Stimulated activated naive CD4-positive, alpha-beta T cell treated with Interleukin-2 at 50 U/mL for 16 hours (primary cell): ENCODE data around the gene THY1.
"Not testable (repeated sequence)": the region's sequence is repeated elsewhere in the genome, so short reads cannot be mapped to it uniquely, and the experiment has no call there.

Source experiments
- DNase-seq: peaks from one replicate; lab custom pipeline; 2025; lab: John Stamatoyannopoulos, UW

THY1 gene

DNA sequence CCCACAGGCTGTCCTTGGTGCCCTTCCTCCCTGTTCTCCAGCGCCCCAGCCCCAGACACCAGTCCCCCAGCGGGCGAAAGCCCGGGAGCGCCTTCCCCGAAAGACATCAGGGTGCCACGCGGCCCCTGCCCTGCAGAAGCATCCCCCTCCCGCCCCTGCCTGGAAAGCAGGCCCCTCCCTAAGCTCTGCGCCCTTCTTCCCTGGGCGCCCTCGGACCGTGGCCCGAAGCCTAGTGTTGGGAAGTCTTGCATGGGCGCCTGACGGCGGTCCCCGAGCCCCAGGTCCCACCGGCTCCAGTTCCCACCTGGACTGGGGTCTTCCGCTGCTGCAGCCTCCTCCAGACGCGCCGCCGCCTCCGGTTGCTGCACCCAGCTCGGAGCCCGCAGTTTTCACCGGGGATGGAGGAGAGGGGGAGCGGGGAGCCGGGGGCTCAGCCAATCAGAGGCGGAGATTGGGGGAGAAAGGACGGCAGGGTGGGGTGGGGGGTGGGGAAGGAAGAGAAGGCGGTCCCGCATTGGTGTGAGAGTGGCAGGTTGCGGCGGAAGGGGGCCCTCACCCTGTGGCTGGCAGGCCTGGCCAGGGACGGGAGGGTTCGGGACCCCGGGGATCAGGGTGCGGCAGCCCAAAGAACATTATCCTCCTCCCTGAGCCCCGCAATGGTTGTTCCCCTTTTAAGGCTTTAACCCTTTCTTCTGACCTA, at the start of gene THY1:
Gene THY1 (minus strand): TSS at position 364 of the 700 bp plus-strand sequence. CDS start 2,267 bp downstream, outside the sequence.
- no peak for DNase-seq

DNA sequence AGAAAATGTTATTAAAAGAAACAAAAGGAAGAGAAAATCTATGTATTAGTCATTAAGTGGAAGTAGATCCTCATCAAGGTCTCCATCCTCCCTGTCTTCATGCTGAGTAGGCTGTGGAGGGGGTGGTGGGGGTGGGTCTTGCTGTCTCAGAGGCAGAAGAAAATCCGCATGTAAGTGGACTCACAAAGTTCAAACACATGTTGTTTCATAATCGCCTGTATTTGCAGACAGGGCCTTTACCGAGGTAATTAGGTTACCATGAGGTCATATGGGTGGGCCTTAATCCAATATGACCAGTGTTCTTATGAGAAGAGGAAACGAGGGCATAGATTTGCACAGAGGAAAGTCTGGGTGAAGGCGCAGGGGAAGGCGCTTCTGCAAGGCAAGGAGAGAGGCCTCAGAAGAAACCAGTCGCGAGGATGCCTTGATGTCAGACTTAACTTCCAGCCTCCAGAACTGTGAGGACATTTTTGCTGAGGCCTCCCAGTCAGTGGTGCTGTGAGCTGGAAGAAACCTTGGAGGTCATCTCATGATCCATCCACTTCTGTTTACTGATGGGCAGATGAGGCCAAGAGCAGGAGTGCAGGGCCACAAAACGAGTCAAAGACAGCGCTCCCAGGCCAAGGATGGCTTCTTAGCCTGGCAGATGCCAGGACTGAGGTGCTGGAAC, 49.3 kb upstream of the THY1 start:
- no peak for DNase-seq

DNA sequence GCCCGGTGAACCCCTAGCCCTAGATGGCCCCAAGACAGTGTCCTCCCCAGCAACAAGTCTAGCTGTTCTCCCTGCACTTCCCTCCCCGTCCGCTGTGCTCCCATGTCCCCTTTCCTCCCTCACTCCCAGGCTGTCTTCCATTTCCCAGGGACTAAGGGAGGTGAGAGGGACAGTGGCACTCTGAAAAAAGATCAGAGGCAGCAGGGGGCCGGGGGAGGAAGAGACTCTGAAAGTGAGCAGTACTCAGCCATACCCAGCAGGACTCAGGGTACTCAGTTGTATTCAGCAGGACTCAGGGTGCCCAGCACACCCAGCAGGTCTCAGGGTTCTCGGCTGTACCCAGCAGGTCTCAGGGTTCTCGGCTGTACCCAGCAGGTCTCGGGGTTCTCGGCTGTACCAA, 48.4 kb upstream of the THY1 start:
- no peak for DNase-seq

DNA sequence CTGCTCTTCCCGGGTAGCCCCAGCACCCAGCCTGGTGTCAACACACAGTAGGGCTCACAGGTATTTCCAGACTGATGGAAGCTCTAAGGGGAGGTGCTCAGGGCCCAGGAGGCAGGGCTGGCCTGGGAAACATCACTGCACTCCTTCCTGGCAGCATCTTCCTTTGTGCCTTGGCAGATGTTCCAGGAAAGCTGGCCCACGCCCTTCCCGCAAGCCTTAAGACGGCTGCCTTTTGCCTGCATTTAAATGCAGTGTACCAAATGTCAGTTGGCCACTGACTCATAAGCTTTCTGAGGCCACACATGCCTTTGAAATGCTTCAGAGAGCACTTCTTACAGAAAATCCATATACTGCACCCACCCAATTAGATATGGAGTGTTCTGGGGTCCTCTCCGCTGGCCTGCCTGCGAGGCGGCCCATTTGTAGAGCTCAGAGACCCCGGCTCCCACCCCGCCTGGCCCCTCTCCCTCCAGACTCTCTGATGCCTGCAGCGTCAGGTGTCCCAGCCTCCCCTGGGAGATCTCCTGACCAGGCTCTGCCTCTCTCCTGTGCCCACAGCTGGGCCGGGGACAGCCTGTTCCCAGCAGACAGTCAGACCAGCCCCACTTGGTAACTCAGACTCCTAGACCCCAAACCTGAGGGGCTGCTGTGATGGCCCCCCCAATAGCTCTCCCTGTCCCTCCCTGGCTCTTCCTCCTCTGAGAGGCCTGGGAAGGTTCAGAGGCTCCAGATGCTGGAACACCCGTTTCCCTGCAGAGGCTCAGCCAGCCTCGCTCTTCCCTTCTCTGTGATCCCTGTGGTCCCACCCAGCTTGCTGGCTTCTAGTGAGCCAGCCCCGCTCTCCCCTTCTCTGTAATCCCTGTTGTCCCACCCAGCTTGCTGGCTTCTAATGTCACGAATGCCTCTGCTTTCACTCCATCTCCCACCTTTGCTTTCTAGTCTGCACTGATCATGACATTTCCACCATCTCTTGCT, 47.6 kb upstream of the THY1 start:
- no peak for DNase-seq

DNA sequence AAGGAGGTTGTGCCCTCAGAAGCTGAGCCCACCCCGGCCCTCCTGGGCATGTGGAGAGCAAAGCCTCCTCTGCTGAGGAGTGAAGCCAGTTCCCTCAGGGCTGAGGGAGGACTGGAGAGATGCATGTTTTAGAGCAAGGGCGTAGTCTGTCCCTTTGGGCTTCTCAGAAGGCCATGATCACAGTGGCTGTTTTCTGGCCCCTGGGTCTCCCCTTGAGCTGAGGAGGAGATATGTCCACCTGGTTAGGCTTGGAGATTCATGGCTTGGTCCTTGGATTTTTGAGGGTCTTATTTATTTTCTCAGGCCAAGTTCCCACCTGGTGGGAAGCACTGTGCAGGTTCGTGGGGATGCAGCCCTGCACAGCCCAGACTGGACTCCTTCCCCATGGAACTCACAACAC, 46.5 kb upstream of the THY1 start:
- DNase-seq: no peak

DNA sequence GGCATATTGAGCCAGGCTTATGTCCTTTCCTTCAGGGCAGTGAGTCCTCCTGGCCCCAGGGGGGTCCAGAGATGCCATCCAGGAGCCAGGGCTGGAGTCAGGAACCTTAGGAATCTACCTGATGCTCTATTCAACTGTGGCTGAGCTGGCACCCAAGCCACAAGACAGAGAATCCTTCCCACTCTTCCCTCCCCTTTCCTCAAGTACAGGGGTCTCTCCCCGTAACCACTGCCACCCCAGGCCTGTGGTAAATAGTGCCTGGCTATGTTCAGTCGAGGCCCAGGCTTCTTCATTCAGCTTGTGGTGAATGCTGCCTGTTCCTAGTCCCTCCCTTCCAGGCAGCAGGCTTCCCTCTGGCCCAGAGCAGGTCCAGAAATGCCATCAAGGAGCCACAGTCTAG, 45.5 kb upstream of the THY1 start:
- DNase-seq: no peak

DNA sequence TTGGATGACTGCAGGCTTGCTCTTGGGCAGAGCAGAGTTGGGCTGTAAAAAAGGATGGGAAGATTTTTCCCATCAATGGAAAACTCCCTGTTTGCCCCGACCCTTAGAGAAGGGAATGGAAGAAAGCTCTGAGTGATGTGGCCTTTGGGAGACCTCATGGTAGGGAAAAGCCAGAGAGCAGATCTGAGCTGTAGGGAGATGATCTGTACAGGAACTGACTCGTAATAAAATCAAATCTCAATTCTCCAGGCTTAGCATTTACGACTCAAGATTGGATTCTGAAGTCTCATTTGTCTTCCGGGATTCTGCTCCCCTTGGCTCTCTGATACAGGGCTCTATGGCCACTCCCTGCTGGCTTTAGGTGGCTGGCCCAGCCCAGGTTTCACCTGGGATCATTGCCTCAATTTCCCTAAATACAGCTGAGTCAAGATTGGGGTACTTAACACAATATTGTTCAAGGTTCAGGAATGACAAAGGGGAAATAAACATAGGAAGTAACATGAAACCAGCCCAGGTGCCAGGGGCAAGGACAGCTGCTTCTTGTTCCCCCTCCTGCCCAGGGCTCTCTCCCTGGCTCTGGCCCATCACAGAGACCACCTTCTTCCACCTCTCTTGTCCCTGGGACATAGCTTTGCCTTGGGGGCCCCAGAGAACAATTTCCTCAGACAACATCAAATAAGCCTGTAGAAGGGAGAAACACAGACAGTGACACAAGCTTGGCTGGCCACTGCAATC, 38.4 kb upstream of the THY1 start:
- DNase-seq: no peak

DNA sequence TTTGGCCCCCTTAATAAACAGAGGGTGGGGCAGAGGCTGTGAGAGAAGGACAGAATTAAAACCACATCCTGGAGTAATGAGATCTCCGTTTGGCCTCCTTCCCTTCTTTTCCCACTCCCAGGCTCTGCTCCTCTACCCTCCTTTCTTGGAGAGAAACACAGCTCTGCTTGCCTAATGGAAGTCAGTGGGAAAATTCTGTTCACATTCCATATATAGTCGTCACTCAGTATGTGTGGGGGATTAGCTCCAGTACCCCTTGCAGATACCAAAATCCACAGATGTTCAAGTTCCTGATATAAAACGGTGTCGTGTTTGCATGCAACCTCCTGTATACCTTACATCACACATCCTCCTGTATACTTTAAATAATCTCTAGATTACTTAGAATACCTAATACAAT, 37.6 kb upstream of the THY1 start:
- DNase-seq: no peak

DNA sequence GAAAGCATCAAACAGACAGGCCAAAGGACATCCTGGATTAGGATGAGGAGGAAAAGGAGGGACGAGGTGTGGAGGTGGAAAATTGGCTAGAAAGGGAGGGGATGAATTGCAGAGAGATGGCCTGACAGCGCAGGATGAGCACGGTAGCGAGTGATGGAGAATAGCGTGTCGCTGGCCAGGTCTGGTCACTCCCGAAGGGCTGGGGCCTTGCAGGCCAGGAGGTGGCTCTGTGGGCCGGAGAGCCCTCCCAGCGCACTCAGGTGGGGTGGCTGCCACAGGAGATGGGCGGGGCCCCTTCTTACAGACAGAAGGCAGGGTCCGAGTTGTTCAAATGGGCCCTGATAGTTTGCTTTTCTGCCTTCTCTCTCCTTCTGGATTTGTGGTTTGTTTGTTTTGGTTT, 37.1 kb upstream of the THY1 start:
- no peak for DNase-seq

DNA sequence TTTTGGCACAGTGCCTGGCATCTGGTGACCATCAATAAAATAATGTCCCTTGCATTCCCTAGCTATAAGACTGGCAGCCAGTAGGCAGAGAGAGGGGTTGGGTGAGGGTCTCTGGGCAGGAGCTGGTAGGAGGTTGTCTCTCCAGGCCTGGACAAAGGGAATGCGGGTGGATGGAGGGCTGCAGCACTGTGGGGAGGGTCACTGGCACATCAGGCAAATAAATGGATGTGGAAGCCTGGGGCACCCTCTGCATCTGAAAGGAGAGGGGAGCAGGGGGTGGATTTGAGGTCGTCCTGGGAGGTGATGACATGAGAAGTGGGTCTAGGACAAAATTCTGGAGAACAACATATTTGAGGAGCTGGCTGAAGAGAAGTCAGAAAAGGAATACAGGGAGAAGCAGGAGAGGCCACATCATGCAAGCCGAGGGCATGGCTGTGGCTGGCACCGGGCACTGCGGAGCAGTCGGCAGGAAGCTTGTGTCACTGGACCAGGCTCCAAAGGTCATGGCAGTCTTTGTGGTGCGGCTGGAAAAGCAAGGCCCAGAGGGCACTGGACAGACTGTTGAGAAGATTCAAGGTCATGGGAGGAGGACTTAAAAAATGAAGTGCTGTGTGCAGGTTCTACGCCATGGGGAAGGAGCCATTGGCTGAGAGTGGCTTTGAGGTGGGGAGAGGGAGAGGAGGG, 36.5 kb upstream of the THY1 start:
- DNase-seq: no peak

DNA sequence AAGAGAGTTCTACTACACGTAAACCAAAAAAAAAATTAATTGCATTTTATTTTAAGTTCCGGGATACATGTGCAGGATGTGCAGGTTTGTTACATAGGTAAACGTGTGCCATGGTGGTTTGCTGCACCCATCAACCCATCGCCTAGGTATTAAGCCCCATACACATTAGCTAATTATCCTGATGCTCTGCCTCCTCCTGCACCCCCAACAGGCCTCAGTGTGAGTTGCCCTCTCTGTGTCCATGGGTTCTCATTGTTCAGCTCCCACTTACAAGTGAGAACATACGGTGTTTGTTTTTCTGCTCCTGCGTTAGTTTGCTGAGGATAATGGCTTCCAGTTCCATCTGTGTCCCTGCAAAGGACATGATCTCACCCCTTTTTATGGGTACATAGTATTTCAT, 32.7 kb upstream of the THY1 start:
- not testable (repeated sequence) for DNase-seq

DNA sequence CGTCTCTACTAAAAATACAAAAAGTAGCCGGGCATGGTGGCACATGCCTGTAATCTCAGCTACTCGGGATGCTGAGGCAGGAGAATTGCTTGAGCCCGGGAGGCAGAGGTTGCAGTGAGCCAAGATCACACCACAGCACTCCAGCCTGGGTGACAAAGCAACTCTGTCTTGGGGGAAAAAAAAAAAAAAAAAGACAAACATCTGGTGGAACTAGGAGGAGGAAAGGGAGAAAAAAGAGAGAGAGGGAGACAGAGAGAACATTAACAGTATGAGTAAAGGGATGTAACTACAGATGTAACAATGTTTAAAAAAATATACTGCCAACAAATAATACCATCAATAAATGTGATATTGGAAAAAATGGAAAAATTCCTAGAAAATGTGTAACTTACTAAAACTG, 32.3 kb upstream of the THY1 start:
- not testable (repeated sequence) for DNase-seq

DNA sequence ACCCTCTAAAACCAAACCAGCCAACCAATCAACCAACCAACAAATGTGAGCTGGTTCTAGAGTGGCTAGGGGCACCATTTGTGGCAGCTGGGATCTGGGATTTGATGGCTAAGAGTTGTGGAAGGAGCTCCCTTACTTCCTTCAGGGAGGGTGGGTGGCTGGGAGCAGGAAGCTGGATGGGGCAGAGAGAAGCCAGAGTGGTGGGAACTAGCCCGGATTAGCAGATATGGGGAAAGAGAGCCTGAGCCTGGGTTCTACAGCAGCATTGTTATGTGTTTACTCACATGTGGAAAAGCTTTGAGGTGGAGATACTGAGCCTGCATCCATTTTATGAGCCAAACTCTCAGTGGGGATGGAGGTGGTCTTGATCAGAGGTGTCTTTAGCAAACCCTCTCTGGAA, 30.9 kb upstream of the THY1 start:
- no peak for DNase-seq

DNA sequence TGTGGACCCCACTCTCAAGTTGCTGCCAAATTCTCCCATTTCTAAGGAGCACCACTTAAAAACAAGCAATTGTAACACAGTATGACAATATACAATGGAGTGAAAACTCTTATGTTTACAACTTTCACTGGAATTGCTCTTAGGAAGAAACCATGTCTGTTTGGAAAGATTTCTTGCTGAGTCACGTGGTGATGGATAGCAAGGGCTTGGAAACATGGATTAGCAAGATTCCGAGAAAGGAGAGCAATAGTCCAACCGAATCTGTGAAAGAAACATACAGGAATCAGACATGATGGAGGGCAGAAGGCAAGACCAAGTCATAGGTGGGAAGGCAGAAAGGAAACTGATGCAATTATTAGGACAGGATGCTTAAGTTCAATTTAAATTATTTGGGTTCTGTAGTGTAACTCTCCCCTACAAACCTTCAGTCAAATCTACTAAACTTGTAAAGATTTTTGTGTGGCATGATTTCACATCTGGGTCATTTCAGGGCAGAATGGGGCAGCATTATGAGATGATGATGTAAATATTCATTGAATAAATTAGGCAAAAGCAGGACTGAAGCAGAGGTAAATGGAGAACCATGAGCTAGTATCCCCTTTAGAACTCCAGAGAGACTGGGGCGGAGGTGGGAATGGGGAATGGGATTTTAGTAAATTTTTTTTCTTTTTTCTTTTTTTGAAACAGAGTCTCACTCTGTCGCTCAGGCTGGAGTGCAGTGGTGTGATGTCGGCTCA, 27.8 kb upstream of the THY1 start:
- no peak for DNase-seq

DNA sequence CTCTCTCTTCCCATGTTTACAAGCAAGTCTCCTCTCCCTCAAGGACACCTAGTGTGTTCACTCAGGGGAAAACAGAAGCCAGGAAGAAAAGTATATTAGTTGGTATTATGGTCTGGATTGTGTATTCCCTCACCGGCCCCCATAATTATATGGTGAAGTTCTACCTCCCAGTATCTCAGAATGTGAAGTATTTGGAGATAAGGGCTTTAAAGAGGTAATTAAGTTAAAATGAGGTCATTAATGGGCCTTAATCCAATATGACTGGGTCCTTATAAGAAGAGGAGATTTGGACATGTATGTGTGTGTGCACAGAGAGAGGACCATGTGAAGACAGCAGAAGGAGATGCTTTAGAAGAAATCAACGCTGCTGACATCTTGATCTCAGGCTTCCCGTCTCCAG, 26.5 kb upstream of the THY1 start:
- DNase-seq: no peak

DNA sequence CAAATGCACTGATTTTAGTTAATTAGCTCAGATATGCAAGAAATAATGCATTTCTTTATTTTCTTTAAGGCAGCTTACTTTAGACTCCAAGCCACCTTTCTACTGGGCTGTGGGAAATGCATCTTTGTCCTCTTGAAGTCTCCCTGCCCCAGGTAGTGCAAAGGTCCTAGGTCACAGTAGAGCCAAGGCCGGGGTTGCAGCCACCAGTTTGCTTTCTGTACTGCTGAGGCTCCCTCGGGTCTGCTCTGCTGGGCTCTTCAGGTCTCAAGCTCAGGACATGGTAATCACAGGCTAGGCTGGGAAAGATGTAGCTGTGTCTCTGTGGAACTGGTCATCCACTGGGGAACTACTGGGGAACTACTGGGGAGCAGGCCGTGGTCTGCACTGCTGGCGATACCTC, 25.4 kb upstream of the THY1 start:
- no peak for DNase-seq

DNA sequence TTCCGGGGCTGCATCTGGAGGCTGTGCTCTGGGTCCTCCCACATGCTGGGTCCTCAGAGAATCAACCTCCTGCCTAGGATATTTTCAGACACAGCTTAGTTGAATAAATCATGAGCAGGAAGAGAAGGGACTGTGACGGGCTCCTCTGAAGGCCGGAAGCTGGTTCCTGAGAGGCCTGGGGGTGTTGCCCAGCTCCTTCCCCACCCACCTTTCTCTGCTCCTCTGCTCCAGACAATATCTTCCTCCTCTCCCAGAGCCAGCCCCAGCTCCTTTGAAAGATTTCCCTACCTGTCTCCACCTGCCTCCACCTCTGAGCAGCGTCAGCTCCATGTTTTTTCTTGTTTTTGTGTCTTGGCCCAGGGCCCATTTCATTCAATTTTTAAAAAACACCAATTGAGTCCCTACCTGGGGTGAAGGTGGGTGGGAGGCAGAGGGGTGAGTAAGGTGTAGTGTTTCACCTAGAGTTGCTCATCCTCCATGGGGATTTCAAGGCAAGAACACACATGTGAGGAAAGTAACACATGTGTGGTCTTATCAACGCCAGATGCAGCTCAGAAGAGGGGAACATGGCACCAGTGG, 24.8 kb upstream of the THY1 start:
- DNase-seq: no peak

DNA sequence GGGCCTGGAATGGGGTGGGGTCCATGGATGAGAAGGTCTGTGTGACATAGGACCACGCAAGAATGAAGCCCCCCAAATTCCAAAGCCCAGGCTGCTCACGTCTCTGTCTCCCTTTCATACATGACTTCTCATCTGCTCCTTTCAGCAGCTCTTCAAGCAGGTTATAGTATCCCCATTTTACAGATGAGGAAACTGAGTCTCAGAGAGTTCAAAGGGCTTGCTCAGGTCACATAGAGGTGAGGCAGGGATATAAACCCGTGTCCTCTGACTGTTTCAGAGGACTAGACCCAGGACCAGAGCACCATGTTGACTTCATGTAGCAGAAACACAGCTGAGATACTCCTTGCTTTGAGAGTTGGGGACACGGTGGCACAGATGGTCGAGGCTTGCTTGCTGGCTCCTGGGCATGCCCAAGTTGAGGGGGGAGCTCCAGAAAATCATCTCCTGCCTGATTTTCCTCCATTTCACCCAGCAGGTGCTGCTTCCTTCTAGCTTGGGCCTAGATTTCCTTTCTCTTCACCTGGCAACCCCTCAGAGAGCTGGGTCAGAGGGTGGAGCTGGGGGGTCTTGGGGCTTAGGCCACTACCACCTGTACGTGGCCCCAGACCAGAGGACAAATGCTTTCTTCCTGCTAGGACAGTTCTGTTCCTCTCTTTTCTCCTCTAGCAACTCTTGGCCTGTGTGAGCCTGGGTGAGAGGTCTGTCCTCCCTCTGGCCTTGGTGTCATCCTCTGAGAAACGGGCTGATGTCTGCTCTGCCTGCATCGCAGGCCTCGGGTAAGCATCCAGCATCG, 24.1 kb upstream of the THY1 start:
- DNase-seq: no peak

DNA sequence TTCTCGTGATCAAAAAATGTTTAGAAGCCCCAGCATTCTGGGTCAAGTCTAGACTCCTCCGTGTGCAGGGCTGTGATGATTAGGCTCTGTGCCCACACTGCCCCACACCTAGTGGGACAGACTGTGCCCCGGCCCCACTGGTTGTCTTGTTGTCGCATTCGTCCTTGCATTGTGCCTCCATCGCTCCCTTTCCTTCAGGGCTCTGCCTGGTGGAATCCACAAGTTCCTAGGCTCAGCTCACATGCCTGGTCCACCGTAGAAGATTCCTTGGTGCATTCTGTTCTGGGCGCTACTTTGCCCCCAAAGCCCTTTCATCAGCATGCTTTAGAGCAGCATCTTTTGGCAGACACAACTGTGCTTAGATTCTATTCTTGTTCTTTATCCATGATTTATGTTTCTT, 23.5 kb upstream of the THY1 start:
- DNase-seq: no peak

DNA sequence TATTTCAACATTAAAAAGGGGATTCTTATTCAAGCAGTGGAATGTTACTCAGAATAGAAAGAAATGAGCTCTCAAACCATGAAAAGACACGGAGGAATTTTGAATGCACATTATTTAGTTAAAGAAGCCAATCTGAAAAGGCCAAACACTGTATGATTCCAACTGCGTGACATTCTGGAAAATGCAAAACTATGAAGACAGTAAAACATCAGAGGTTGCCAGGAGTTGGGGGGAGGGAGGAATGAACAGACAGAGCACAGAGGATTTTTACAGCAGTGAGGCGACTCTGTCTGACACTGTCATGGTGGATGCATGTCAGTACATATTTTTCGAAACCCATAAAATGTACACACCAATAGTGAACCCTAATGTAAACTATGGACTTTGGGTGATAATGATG, 22.9 kb upstream of the THY1 start:
- DNase-seq: no peak
